Mucosa of descending colon (tissue), 3 donors: ENCODE results near the gene PTPRN2. TPM values are rescaled to one million over a fixed set of nuclear protein-coding genes. Genes with fewer than 3 reads are reported as not detected.
"Not testable (repeated sequence)": the region's sequence is repeated elsewhere in the genome, so short reads cannot be mapped to it uniquely, and the experiment has no call there.

Source experiments
- ATAC-seq: fragments of 200-7000 bp; cut with Tn5 transposase; one replicate; pipeline ENCODE4 v1.9.1; 2020; ENCODE audit warnings: mild to moderate bottlenecking, moderate library complexity
- DNase-seq, 3 donors: peaks; one replicate each; pipeline ENCODE4 v3.0.0-alpha.2; 2020
- H3K36me3 ChIP-seq: fragments of 200-600 bp; one replicate; pipeline ENCODE4 v1.8.0; 2021; ENCODE audit warnings: low read depth, mild to moderate bottlenecking
- H3K4me1 ChIP-seq: fragments of 200-600 bp; one replicate; pipeline ENCODE4 v1.8.0; 2021; ENCODE audit warnings: low read depth, mild to moderate bottlenecking
- H3K4me3 ChIP-seq: fragments of 200-600 bp; one replicate; pipeline ENCODE4 v1.8.0; 2021; ENCODE audit warnings: mild to moderate bottlenecking
- H3K9me3 ChIP-seq: fragments of 200-600 bp; one replicate; pipeline ENCODE4 v1.8.0; 2021; ENCODE audit warnings: mild to moderate bottlenecking
- CTCF ChIP-seq: fragments of 200-600 bp; IDR thresholded peaks from one replicate; pipeline ENCODE4 v1.8.0; 2022; ENCODE audit warnings: antibody characterized with exemption, mild to moderate bottlenecking
- intact Hi-C, 2 donors: fragments of 100-400 bp; cut with DNase I in 1 of 2; cut with micrococcal nuclease in 1 of 2; formaldehyde crosslinking; loops; one replicate each; pipeline versions ENCODE4 v1.11.0 to v1.11.1; 2022; cut with DNase I, micrococcal nuclease
- total RNA-seq, 3 donors: library from RNA; stranded (reverse); fragmentation: NEBNext Ultra II Directional in 2 of 3; extraction: Animal tissue kit (Norgen Biotek cat#: 25700) in 2 of 3; gene quantifications; one replicate each; pipeline versions ENCODE4 v1.2.1 to v1.2.4, GENCODE V29; 2021 to 2023
- donor health status: DM: no; HTN: no; CAD: no; lungs with moderate emphysema.
- donor health status: DM: no; HTN: no; CAD: no.
- donor health status: DM: no; HTN: yes; CAD: no.

Gene PTPRN2
- total RNA-seq, 3 donors from 2014 or later, result 12.5 to 28.0 (median 26.2) TPM

- Histone ChIP-seq H3K4me1 (no peaks in the 10 kb centered on the region), H3K9me3 (no peaks in the 10 kb centered on the region), H3K36me3 (no peaks in the 10 kb centered on the region), H3K4me3 (no peak overlapping the region)
- no peak for TF ChIP-seq CTCF
- DNase-seq, result no peak
- intact Hi-C loops, result no loop called here
- ATAC-seq, result no peak
Observed at GRCh38 chr7:157849341-157849596, 738.4 kb downstream of the PTPRN2 start.

GRCh38 chr7:157848508-157849340, 738.9 kb downstream of the PTPRN2 start:
- intact Hi-C loops, result no loop called here
- ATAC-seq, result no peak

GRCh38 chr7:157847756-157848487, 739.7 kb downstream of the PTPRN2 start:
- H3K4me1 ChIP-seq, ATAC-seq, DNase-seq, H3K36me3 ChIP-seq, H3K4me3 ChIP-seq, intact Hi-C loops, H3K9me3 ChIP-seq: not testable (repeated sequence)

More at GRCh38 chr7:157848508-157849340, 738.9 kb downstream of the PTPRN2 start:
- TF ChIP-seq CTCF, result no peak
- Histone ChIP-seq H3K36me3 (no peaks in the 10 kb centered on the region), H3K4me3 (no peak overlapping the region), H3K4me1 (no peaks in the 10 kb centered on the region), H3K9me3 (no peaks in the 10 kb centered on the region)
- no peak for DNase-seq

GRCh38 chr7:157846746-157847145, 740.9 kb downstream of the PTPRN2 start:
- intact Hi-C loops, ATAC-seq, DNase-seq, H3K9me3 ChIP-seq, H3K36me3 ChIP-seq, H3K4me3 ChIP-seq, H3K4me1 ChIP-seq: not testable (repeated sequence)

GRCh38 chr7:157846271-157846670, 741.4 kb downstream of the PTPRN2 start:
- ATAC-seq (no peak), DNase-seq (no peak)
- no peak for TF ChIP-seq CTCF
- Histone ChIP-seq H3K4me3 (no peak overlapping the region), H3K9me3 (no peaks in the 10 kb centered on the region), H3K4me1 (no peaks in the 10 kb centered on the region), H3K36me3 (no peaks in the 10 kb centered on the region)
- intact Hi-C loops, result no loop called here

GRCh38 chr7:157845203-157845835, 742.3 kb downstream of the PTPRN2 start:
- no peak for TF ChIP-seq CTCF
- Histone ChIP-seq H3K4me3 (no peak overlapping the region), H3K36me3 (no peaks in the 10 kb centered on the region), H3K9me3 (no peaks in the 10 kb centered on the region), H3K4me1 (no peaks in the 10 kb centered on the region)
- intact Hi-C loops, result no loop called here
- ATAC-seq (no peak), DNase-seq (no peak)
